CD4-positive, alpha-beta T cell treated with Interleukin-1 beta for 1 hour (primary cell): ENCODE measurements around the gene UBL4B.

Experiments
- DNase-seq, 2 donors: peaks; one replicate each; pipeline ENCODE4 v3.0.0-alpha.2; 2020 to 2022

The UBL4B gene

GRCh38 chr1:110118636-110119396 is 6.6 kb downstream of the UBL4B start:
- no peak for DNase-seq

GRCh38 chr1:110119843-110120242 is 7.6 kb downstream of the UBL4B start:
- no peak for DNase-seq

GRCh38 chr1:110120960-110121561 is 8.8 kb downstream of the UBL4B start:
- DNase-seq = no peak

GRCh38 chr1:110123224-110123623 is 11.0 kb downstream of the UBL4B start:
- no peak for DNase-seq

- DNase-seq = no peak
These were observed 13.6 kb downstream of the UBL4B start for GRCh38 chr1:110125810-110126209.

- DNase-seq = no peak
These were observed 17.9 kb downstream of the UBL4B start for GRCh38 chr1:110130113-110130591.

GRCh38 chr1:110130989-110131388 is 18.7 kb downstream of the UBL4B start:
- no peak for DNase-seq

- DNase-seq = no peak
These were observed 20.4 kb downstream of the UBL4B start for GRCh38 chr1:110132682-110133081.

- DNase-seq = no peak
These were observed 21.2 kb downstream of the UBL4B start for GRCh38 chr1:110133436-110133835.

GRCh38 chr1:110134050-110134595 is 21.9 kb downstream of the UBL4B start:
- DNase-seq = no peak

- DNase-seq = no peak
These were observed 23.0 kb downstream of the UBL4B start for GRCh38 chr1:110135246-110135645.

- DNase-seq = no peak
These were observed 23.4 kb downstream of the UBL4B start for GRCh38 chr1:110135666-110136065.

GRCh38 chr1:110136911-110137310 is 24.7 kb downstream of the UBL4B start:
- DNase-seq = peak; percentile 10 to 19

- no peak for DNase-seq
These were observed 26.7 kb downstream of the UBL4B start for GRCh38 chr1:110138956-110139355.

GRCh38 chr1:110144366-110144765 is 32.1 kb downstream of the UBL4B start:
- DNase-seq = no peak

GRCh38 chr1:110148961-110149360 is 36.7 kb downstream of the UBL4B start:
- DNase-seq = no peak

- no peak for DNase-seq
These were observed 38.3 kb downstream of the UBL4B start, which contains the start of gene SLC6A17 for GRCh38 chr1:110150330-110151174. Gene SLC6A17, plus strand, starts transcription at chr1:110150494. Its CDS starts 16,436 bp downstream, at chr1:110166930.

- no peak for DNase-seq
These were observed 39.0 kb downstream of the UBL4B start for GRCh38 chr1:110151175-110151669.

GRCh38 chr1:110152133-110152785 is 40.0 kb downstream of the UBL4B start:
- no peak for DNase-seq

GRCh38 chr1:110153407-110153950 is 41.2 kb downstream of the UBL4B start:
- no peak for DNase-seq

GRCh38 chr1:110155878-110156522 is 43.8 kb downstream of the UBL4B start:
- peak in 1 of 2 donors; percentile 17 for DNase-seq
